Gastrocnemius medialis (tissue), 4 donors: Measurements from ENCODE around the gene LARGE1.

Experiments
- CTCF ChIP-seq, 5 experiments: fragments of 450-650 bp in 3 of 5; fragments of 200-600 bp in 2 of 5; sonication (generic) in 2 of 5; IDR thresholded peaks in 4 of 5; conservative IDR thresholded peaks in 1 of 5; 1 replicate in 4 of 5; 2 replicates in 1 of 5; pipeline ENCODE4 v1.5.1; 2016 to 2019; ENCODE audit warnings: antibody characterized with exemption in 5 of 5, mild to moderate bottlenecking in 3 of 5, moderate library complexity in 3 of 5
- POLR2A ChIP-seq, 2 donors: fragments of 450-650 bp; IDR thresholded peaks; one replicate each; pipeline ENCODE4 v1.6.1; 2017; ENCODE audit warnings: antibody characterized with exemption in 2 of 2, mild to moderate bottlenecking in 2 of 2, moderate library complexity in 2 of 2

GRCh38 chr22:33510429-33510904 lies 409.8 kb downstream of the LARGE1 start:
- TF ChIP-seq POLR2A (IDR thresholded peaks at IDR 0.05) (no peak), CTCF (IDR thresholded peaks at IDR 0.05 in 4 of 5, conservative IDR thresholded peaks at IDR 0.05 in 1 of 5) (no peak)
